Smooth muscle cell (in vitro differentiated cells): ENCODE results near the gene CLCN1. TPM values are rescaled to one million over a fixed set of nuclear protein-coding genes. Genes with fewer than 3 reads are reported as not detected.

Experiments
- DNase-seq: peaks from one replicate; lab custom pipeline; 2025; ENCODE audit not compliant: unreplicated experiment; lab: John Stamatoyannopoulos, UW
- H2AFZ ChIP-seq: fragments of 200-600 bp; sonication (generic); 2 replicates; pipeline ENCODE4 v1.6.0; 2016; ENCODE audit warnings: antibody characterized with exemption, low read depth, mild to moderate bottlenecking
- H3F3A ChIP-seq: fragments of 200-600 bp; sonication (generic); 2 replicates; pipeline ENCODE4 v1.6.0; 2017; ENCODE audit warnings: antibody characterized with exemption, low read depth
- H3K27ac ChIP-seq: fragments of 200-600 bp; sonication (generic); 2 replicates; pipeline ENCODE4 v1.5.1; 2016; ENCODE audit warnings: low read depth, mild to moderate bottlenecking
- H3K27me3 ChIP-seq: fragments of 200-600 bp; sonication (generic); 2 replicates; pipeline ENCODE4 v1.6.1; 2016; ENCODE audit warnings: low read depth, mild to moderate bottlenecking
- H3K36me3 ChIP-seq: fragments of 200-600 bp; sonication (generic); 2 replicates; pipeline ENCODE4 v1.5.1; 2016; ENCODE audit warnings: low read depth
- H3K4me1 ChIP-seq: fragments of 200-600 bp; sonication (generic); 2 replicates; pipeline ENCODE4 v1.5.1; 2016; ENCODE audit warnings: low read depth
- H3K4me2 ChIP-seq: fragments of 200-600 bp; sonication (generic); 2 replicates; pipeline ENCODE4 v1.6.0; 2016; ENCODE audit warnings: mild to moderate bottlenecking
- H3K4me3 ChIP-seq: fragments of 200-600 bp; sonication (generic); 2 replicates; pipeline ENCODE4 v1.5.1; 2016; ENCODE audit warnings: mild to moderate bottlenecking
- H3K79me2 ChIP-seq: fragments of 200-600 bp; sonication (generic); 2 replicates; pipeline ENCODE4 v1.6.0; 2016; ENCODE audit warnings: low read depth, mild to moderate bottlenecking
- H3K9ac ChIP-seq: fragments of 200-600 bp; sonication (generic); 2 replicates; pipeline ENCODE4 v1.6.0; 2016; ENCODE audit warnings: low read depth
- H3K9me3 ChIP-seq: fragments of 200-600 bp; sonication (generic); replicated peaks from 2 replicates; pipeline ENCODE4 v1.5.1; 2016; ENCODE audit warnings: low read depth
- H4K20me1 ChIP-seq: fragments of 200-600 bp; sonication (generic); 2 replicates; pipeline ENCODE4 v1.6.0; 2016; ENCODE audit warnings: low read depth
- CTCF ChIP-seq: fragments of 200-600 bp; sonication (generic); IDR thresholded peaks from 2 replicates; pipeline ENCODE4 v1.5.1; 2017; ENCODE audit warnings: borderline replicate concordance, mild to moderate bottlenecking, antibody characterized with exemption; ENCODE audit not compliant: insufficient read depth, poor library complexity, severe bottlenecking
- whole genome bisulfite sequencing: methylation state at CpG from one replicate; pipeline ENCODE4 v1.1.7; 2016; ENCODE audit warnings: low lambda C conversion rate; 5-methylcytosine and 5-hydroxymethylcytosine counted together
- polyA plus RNA-seq: library from polyadenylated mRNA; unstranded; fragments of >200 nt; fragmentation: Nextera tagmentation; extraction: Ambion mirVana; gene quantifications from 2 replicates; pipeline ENCODE4 v1.2.1, GENCODE V29; 2016
- total RNA-seq: library from RNA; depleted of rRNA; stranded (reverse); fragments of >200 nt; gene quantifications from 2 replicates; pipeline ENCODE4 v1.2.3, GENCODE V29; 2014

The CLCN1 gene
- total and polyA plus RNA-seq, 2 experiments from 2014 or later, result not detected

DNA sequence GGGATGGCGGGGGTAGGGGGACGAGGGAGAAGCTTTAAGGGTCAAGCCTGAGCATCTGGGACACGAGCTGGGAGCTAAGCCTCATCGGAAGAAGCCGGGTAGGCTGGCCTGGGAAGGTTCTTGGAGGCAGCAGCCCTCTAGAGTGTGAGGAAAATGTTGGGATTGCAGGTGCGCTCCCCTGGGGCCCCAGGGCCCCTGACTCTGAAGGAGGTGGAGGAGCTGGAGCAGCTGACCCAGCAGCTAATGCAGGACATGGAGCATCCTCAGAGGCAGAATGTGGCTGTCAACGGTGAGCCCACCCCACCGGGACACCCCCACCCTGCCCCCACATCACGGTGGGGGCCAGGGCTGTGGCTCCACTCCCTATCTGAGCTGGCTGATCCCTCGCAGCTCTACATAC, 72.1 kb downstream of the CLCN1 start:
- no peaks in the 10 kb centered on the region for H3K27me3 ChIP-seq
- H4K20me1 ChIP-seq, result peaks cover 100% of the 10 kb centered on the region
- WGBS, result 95% methylated on average over 10 of the region's 10 CpGs
- H3K9me3 ChIP-seq, result no peaks in the 10 kb centered on the region
- H3K9ac ChIP-seq, result no peak overlapping the region
- no peak overlapping the region for H3K4me2 ChIP-seq
- no peak overlapping the region for H2AFZ ChIP-seq
- peaks cover 59% of the 10 kb centered on the region for H3F3A ChIP-seq
- H3K27ac ChIP-seq, result no peak overlapping the region
- TF ChIP-seq CTCF, result no peak
- H3K4me1 ChIP-seq, result peaks cover 14% of the 10 kb centered on the region
- H3K36me3 ChIP-seq, result no peaks in the 10 kb centered on the region
- no peak overlapping the region for H3K4me3 ChIP-seq
- peaks cover 45% of the 10 kb centered on the region for H3K79me2 ChIP-seq
- DNase-seq, result no peak

DNA sequence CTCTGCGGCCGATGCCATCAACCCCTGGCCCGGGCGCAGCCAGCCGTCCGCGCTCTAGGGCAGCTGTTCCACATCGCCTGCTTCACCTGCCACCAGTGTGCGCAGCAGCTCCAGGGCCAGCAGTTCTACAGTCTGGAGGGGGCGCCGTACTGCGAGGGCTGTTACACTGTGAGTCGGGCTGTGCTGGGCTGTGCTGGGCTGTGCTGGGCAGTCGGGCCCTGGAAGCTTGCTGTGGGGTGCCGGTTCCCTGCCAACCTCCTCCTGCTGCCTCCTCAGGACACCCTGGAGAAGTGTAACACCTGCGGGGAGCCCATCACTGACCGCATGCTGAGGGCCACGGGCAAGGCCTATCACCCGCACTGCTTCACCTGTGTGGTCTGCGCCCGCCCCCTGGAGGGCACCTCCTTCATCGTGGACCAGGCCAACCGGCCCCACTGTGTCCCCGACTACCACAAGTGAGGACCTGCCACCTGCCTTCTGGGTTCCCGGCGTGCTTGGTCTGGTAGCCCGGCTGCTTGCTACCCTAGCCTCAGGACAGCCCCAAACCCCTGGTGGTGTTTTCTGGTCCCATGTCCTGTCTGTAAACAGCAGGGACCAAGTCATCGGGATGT, 72.7 kb downstream of the CLCN1 start:
- WGBS, result 95% methylated on average over 28 of the region's 28 CpGs
- no peak overlapping the region for H3K27ac ChIP-seq
- peaks cover 40% of the 10 kb centered on the region for H3K79me2 ChIP-seq
- no peak overlapping the region for H3K9ac ChIP-seq
- H3K4me2 ChIP-seq, result no peak overlapping the region
- no peaks in the 10 kb centered on the region for H3K36me3 ChIP-seq
- H3K27me3 ChIP-seq, result no peaks in the 10 kb centered on the region
- no peaks in the 10 kb centered on the region for H3K9me3 ChIP-seq
- H4K20me1 ChIP-seq, result peaks cover 100% of the 10 kb centered on the region
- peaks cover 57% of the 10 kb centered on the region for H3F3A ChIP-seq
- TF ChIP-seq CTCF, result no peak
- DNase-seq, result no peak
- no peak overlapping the region for H3K4me3 ChIP-seq
- no peak overlapping the region for H2AFZ ChIP-seq
- H3K4me1 ChIP-seq, result peaks cover 10% of the 10 kb centered on the region

DNA sequence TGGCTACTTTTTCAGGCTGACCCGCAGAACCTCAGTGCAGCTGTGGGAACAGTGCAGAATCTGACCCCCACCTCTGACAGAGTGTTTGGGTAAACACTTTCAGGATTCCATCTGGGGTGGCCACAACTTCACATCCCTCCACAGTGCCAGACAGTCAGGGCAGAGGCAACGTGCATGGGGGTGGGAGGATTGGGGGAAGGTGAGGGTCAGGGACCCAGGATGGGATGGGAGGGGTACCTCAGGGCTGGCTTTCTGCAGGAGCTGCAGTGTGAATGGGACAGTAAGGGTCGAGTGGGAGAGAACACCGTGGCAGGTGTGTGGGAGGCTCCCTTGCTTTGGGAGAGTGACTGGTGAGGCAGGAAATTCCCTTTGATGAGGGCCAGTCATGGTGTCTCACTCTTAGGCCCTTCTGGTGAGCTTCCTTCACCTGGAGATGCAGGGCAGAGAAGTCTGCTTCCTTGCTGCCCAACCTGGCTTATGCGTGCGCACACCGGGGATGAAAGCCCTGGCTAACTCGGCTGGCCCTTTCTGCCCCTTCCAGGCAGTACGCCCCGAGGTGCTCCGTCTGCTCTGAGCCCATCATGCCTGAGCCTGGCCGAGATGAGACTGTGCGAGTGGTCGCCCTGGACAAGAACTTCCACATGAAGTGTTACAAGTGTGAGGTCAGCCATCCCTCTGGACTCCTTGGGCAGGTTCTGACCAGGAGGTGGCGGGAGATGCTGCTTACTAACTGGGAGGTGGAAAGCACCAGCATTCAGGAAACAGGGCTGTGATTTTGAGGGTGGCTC, 73.6 kb downstream of the CLCN1 start:
- Histone ChIP-seq H3K4me3 (no peak overlapping the region), H2AFZ (no peak overlapping the region), H3K27ac (no peak overlapping the region), H3F3A (peaks cover 50% of the 10 kb centered on the region), H3K27me3 (no peaks in the 10 kb centered on the region), H3K79me2 (peaks cover 31% of the 10 kb centered on the region), H3K36me3 (no peaks in the 10 kb centered on the region), H3K4me2 (no peak overlapping the region), H4K20me1 (peaks cover 97% of the 10 kb centered on the region), H3K9ac (no peak overlapping the region), H3K4me1 (peaks cover under 1% of the 10 kb centered on the region), H3K9me3 (no peaks in the 10 kb centered on the region)
- WGBS, result 94% methylated on average over 15 of the region's 15 CpGs
- no peak for TF ChIP-seq CTCF
- DNase-seq, result no peak
